HFFc6 (cell line): ENCODE results near the gene BOD1L2. TPM values are rescaled to one million over a fixed set of nuclear protein-coding genes. Genes with fewer than 3 reads are reported as not detected.

Experiments
- DNase-seq: peaks from one replicate; pipeline ENCODE4 v3.0.0-alpha.2; 2018
- H3K27ac Mint-ChIP-seq: 2 replicates; pipeline ENCODE4 v1.8.0; 2020; ENCODE audit warnings: mild to moderate bottlenecking, mixed read lengths
- H3K27me3 Mint-ChIP-seq: 2 replicates; pipeline ENCODE4 v1.8.0; 2021; ENCODE audit warnings: mild to moderate bottlenecking, moderate library complexity, mixed read lengths; ENCODE audit not compliant: insufficient read depth
- H3K36me3 Mint-ChIP-seq: 2 replicates; pipeline ENCODE4 v1.8.0; 2021; ENCODE audit warnings: low read depth, mixed read lengths
- H3K4me1 Mint-ChIP-seq: 2 replicates; pipeline ENCODE4 v1.8.0; 2020; ENCODE audit warnings: low read depth, mixed read lengths
- H3K4me3 Mint-ChIP-seq: 2 replicates; pipeline ENCODE4 v1.8.0; 2020; ENCODE audit warnings: mild to moderate bottlenecking, moderate library complexity, mixed read lengths
- H3K9me3 Mint-ChIP-seq: 2 replicates; pipeline ENCODE4 v1.8.0; 2020; ENCODE audit warnings: mild to moderate bottlenecking, mixed read lengths
- CTCF ChIP-seq: fragments of 200-600 bp; sonication (generic); IDR thresholded peaks from 2 replicates; pipeline ENCODE4 v1.5.0; 2021; ENCODE audit warnings: antibody characterized with exemption, mild to moderate bottlenecking
- total RNA-seq, 6 experiments: library from RNA; stranded (reverse); fragmentation: NEBNext Ultra II Directional; extraction: Animal tissue kit (Norgen Biotek cat#: 25700); gene quantifications; 2 replicates in 1 of 6; 3 replicates in 5 of 6; pipeline ENCODE4 v1.2.3, GENCODE V29; 2021

BOD1L2 gene
- total RNA-seq, 6 experiments from 2014 or later: not detected

- no peaks in the 10 kb centered on the region for H3K4me1 Mint-ChIP-seq
- H3K4me3 Mint-ChIP-seq: no peak overlapping the region
- no peaks in the 10 kb centered on the region; the same call in 1 of the 2 replicates for H3K9me3 Mint-ChIP-seq
- no peaks in the 10 kb centered on the region for H3K36me3 Mint-ChIP-seq
- H3K27me3 Mint-ChIP-seq: peaks cover 3% of the 10 kb centered on the region
- TF ChIP-seq CTCF: no peak
- no peak overlapping the region for H3K27ac Mint-ChIP-seq
- no peak for DNase-seq
These were observed 4.6 kb upstream of the BOD1L2 start for GRCh38 chr18:57142324-57142723.

GRCh38 chr18:57143265-57143664 lies 3.6 kb upstream of the BOD1L2 start:
- no peak for TF ChIP-seq CTCF
- no peak for DNase-seq
- Mint-ChIP-seq H3K4me3 (no peak overlapping the region), H3K4me1 (no peaks in the 10 kb centered on the region), H3K9me3 (no peaks in the 10 kb centered on the region; the same call in 1 of the 2 replicates), H3K36me3 (no peaks in the 10 kb centered on the region), H3K27me3 (peaks cover 6% of the 10 kb centered on the region), H3K27ac (no peak overlapping the region)

- TF ChIP-seq CTCF: no peak
- Mint-ChIP-seq H3K36me3 (no peaks in the 10 kb centered on the region), H3K4me3 (no peak overlapping the region), H3K27ac (no peak overlapping the region), H3K9me3 (no peaks in the 10 kb centered on the region; the same call in 1 of the 2 replicates), H3K27me3 (peaks cover 21% of the 10 kb centered on the region), H3K4me1 (no peaks in the 10 kb centered on the region)
- no peak for DNase-seq
These were observed 1.4 kb downstream of the BOD1L2 start for GRCh38 chr18:57148263-57148662.

GRCh38 chr18:57149051-57149450 lies 2.2 kb downstream of the BOD1L2 start:
- Mint-ChIP-seq H3K27ac (no peak overlapping the region), H3K4me1 (no peaks in the 10 kb centered on the region), H3K27me3 (peaks cover 19% of the 10 kb centered on the region), H3K36me3 (no peaks in the 10 kb centered on the region), H3K4me3 (no peak overlapping the region), H3K9me3 (no peaks in the 10 kb centered on the region; the same call in 1 of the 2 replicates)
- DNase-seq: no peak
- no peak for TF ChIP-seq CTCF

- DNase-seq: no peak
- Mint-ChIP-seq H3K4me1 (no peaks in the 10 kb centered on the region), H3K36me3 (no peaks in the 10 kb centered on the region), H3K4me3 (no peak overlapping the region), H3K9me3 (no peaks in the 10 kb centered on the region; the same call in 1 of the 2 replicates), H3K27ac (no peak overlapping the region), H3K27me3 (peaks cover 19% of the 10 kb centered on the region)
- no peak for TF ChIP-seq CTCF
These were observed 2.6 kb downstream of the BOD1L2 start for GRCh38 chr18:57149531-57149930.

GRCh38 chr18:57150081-57150480 lies 3.2 kb downstream of the BOD1L2 start:
- Mint-ChIP-seq H3K4me1 (no peaks in the 10 kb centered on the region), H3K4me3 (no peak overlapping the region), H3K9me3 (no peaks in the 10 kb centered on the region; the same call in 1 of the 2 replicates), H3K27ac (no peak overlapping the region), H3K27me3 (peaks cover 19% of the 10 kb centered on the region), H3K36me3 (no peaks in the 10 kb centered on the region)
- TF ChIP-seq CTCF: no peak
- DNase-seq: no peak
